ENCODE results near the gene IDH3B. TPM values are rescaled to one million over a fixed set of nuclear protein-coding genes. Genes with fewer than 3 reads are reported as not detected.

Gene IDH3B
- total and polyA plus RNA-seq, 2 of the 13 experiments (the other 11 are each of a cell fraction or from before 2014, with no cell fraction given), result 215 to 254 TPM

GRCh38 chr20:2651772-2652723 is 12.0 kb downstream of the IDH3B start, which contains the start of gene NOP56 (continued):
- TF ChIP-seq AHDC1 (CRISPR knock-in tag; IDR thresholded peaks at IDR 0.05; ENCODE audit: borderline replicate concordance) (no peak), CENPX (CRISPR knock-in tag; IDR thresholded peaks at IDR 0.05) (no peak), ZSCAN30 (CRISPR knock-in tag; IDR thresholded peaks at IDR 0.05) (peak; percentile 97; the same call in 1 of the 2 replicates), ZNF335 (CRISPR knock-in tag; IDR thresholded peaks at IDR 0.05) (0 out of 2 replicates have a peak, but pooled peaks have one; percentile 62), BRF2 (CRISPR knock-in tag; IDR thresholded peaks at IDR 0.05) (peak; percentile 62), HNRNPLL (IDR thresholded peaks at IDR 0.05; ENCODE audit: low read depth, low read length, poor library complexity, severe bottlenecking) (peak; percentile 86), ZNF317 (CRISPR knock-in tag; IDR thresholded peaks at IDR 0.05) (peak; percentile 89; the same call in 1 of the 2 replicates), DZIP1 (CRISPR knock-in tag; IDR thresholded peaks at IDR 0.05) (peak; percentile 28; the same call in 1 of the 2 replicates), ZNF737 (CRISPR knock-in tag; IDR thresholded peaks at IDR 0.05; ENCODE audit: borderline replicate concordance) (peak; percentile 20; the same call in 1 of the 2 replicates), HOXA3 (CRISPR knock-in tag; IDR thresholded peaks at IDR 0.05) (no peak; the same call in 1 of the 2 replicates), HNF1A (IDR thresholded peaks at IDR 0.05; ENCODE audit: low read depth) (no peak), HNF1A (CRISPR knock-in tag; IDR thresholded peaks at IDR 0.05; ENCODE audit: borderline replicate concordance) (peak; percentile 87; the same call in 1 of the 2 replicates), KDM2A (CRISPR knock-in tag; IDR thresholded peaks at IDR 0.05; ENCODE audit: borderline replicate concordance, low read depth) (peak; percentile 67)

All from HepG2 (cell line).